Gastrocnemius medialis (tissue), 4 donors: Measurements from ENCODE around the gene ARSH. TPM values are rescaled to one million over a fixed set of nuclear protein-coding genes. Genes with fewer than 3 reads are reported as not detected.

Experiments
- ATAC-seq, 2 donors: fragments of 150-250 bp; one replicate each; pipeline ENCODE4 v1.9.1; 2016
- DNase-seq, 2 donors: peaks; one replicate each; pipeline ENCODE4 v3.0.0-alpha.2; 2019
- H3K27ac ChIP-seq, 4 donors: fragments of 200-600 bp; sonication (generic); 1 replicate in 1 of 4; 2 replicates in 3 of 4; pipeline ENCODE4 v1.5.1; 2016 to 2018; ENCODE audit warnings: mild to moderate bottlenecking in 2 of 4, moderate library complexity in 1 of 4
- H3K27me3 ChIP-seq, 3 donors: fragments of 200-600 bp; sonication (generic) in 2 of 3; 1 replicate in 1 of 3; 2 replicates in 2 of 3; pipeline versions ENCODE4 v1.5.1 to v1.6.0; 2016 to 2019; ENCODE audit warnings: mild to moderate bottlenecking in 1 of 3, moderate library complexity in 1 of 3
- H3K36me3 ChIP-seq, 2 donors: fragments of 200-600 bp; sonication (generic) in 1 of 2; one replicate each; pipeline ENCODE4 v1.5.1; 2017 to 2018
- H3K4me1 ChIP-seq, 2 donors: fragments of 200-600 bp; sonication (generic) in 1 of 2; one replicate each; pipeline ENCODE4 v1.5.1; 2016 to 2017; ENCODE audit warnings: mild to moderate bottlenecking in 2 of 2
- H3K4me3 ChIP-seq, 4 donors: fragments of 200-600 bp; sonication (generic) in 3 of 4; 1 replicate in 1 of 4; 2 replicates in 3 of 4; pipeline ENCODE4 v1.5.1; 2016 to 2019; ENCODE audit warnings: mild to moderate bottlenecking in 2 of 4
- H3K9me3 ChIP-seq, 3 donors: fragments of 200-600 bp; sonication (generic) in 2 of 3; 1 replicate in 1 of 3; 2 replicates in 2 of 3; pipeline ENCODE4 v1.5.1; 2016 to 2019
- POLR2A ChIP-seq, 2 donors: fragments of 450-650 bp; IDR thresholded peaks; one replicate each; pipeline ENCODE4 v1.6.1; 2017; ENCODE audit warnings: antibody characterized with exemption in 2 of 2, mild to moderate bottlenecking in 2 of 2, moderate library complexity in 2 of 2
- in situ Hi-C, 4 donors: fragments of 200-750 bp; cut with MboI; loops; one replicate each; pipeline versions ENCODE4 v1.15.0 to v1.8.0; 2017; ENCODE audit warnings: low sequenced_read_pairs in 4 of 4
- intact Hi-C: fragments of 100-400 bp; cut with DNase I; formaldehyde crosslinking; loops from one replicate; pipeline ENCODE4 v1.15.1; 2023; ENCODE audit warnings: low total_unique reads
- total RNA-seq, 4 donors: library from RNA; depleted of rRNA; stranded (reverse); fragments of >200 nt; gene quantifications; one replicate each; pipeline versions ENCODE4 v1.1.0 to v1.2.3, GENCODE V29; 2016
- TF ChIP-seq, protein P1 (sequence below), 5 experiments: fragments of 450-650 bp in 3 of 5; fragments of 200-600 bp in 2 of 5; sonication (generic) in 2 of 5; IDR thresholded peaks in 4 of 5; conservative IDR thresholded peaks in 1 of 5; 1 replicate in 4 of 5; 2 replicates in 1 of 5; pipeline ENCODE4 v1.5.1; 2016 to 2019; ENCODE audit warnings: antibody characterized with exemption in 5 of 5, mild to moderate bottlenecking in 3 of 5, moderate library complexity in 3 of 5

The ARSH gene
- total RNA-seq, 4 donors from 2014 or later: not detected

DNA sequence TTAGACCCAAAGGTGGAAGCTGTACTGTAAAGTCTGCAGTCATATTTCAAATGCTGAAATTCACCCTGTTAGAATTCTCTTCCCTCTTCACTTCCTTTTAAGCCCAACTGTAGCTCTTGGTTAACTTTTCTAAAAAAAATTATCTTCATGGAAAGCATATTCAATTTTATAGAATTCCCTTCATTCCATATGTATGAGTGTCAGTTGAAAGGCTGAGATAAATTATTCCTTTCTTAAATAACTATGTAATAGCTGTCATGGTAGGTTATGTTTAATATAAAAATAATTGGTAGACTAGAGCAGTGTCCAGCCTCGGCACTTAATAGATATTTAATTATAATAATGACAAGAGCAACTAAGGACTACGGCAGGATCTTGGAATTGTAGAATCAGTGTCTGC, 16.8 kb upstream of the ARSH start:
- Histone ChIP-seq H3K4me1 (no peaks in the 10 kb centered on the region), H3K4me3 (no peak overlapping the region), H3K27ac (no peak overlapping the region), H3K9me3 (peaks cover 0 to 3% (median 0%) of the 10 kb centered on the region in 3 donors), H3K27me3 (no peaks in the 10 kb centered on the region), H3K36me3 (no peaks in the 10 kb centered on the region)
- intact Hi-C loops (no loop called here), in situ Hi-C loops (no loop called here)
- TF ChIP-seq POLR2A (IDR thresholded peaks at IDR 0.05): no peak
- TF ChIP-seq, protein P1, sequence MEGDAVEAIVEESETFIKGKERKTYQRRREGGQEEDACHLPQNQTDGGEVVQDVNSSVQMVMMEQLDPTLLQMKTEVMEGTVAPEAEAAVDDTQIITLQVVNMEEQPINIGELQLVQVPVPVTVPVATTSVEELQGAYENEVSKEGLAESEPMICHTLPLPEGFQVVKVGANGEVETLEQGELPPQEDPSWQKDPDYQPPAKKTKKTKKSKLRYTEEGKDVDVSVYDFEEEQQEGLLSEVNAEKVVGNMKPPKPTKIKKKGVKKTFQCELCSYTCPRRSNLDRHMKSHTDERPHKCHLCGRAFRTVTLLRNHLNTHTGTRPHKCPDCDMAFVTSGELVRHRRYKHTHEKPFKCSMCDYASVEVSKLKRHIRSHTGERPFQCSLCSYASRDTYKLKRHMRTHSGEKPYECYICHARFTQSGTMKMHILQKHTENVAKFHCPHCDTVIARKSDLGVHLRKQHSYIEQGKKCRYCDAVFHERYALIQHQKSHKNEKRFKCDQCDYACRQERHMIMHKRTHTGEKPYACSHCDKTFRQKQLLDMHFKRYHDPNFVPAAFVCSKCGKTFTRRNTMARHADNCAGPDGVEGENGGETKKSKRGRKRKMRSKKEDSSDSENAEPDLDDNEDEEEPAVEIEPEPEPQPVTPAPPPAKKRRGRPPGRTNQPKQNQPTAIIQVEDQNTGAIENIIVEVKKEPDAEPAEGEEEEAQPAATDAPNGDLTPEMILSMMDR (IDR thresholded peaks at IDR 0.05 in 4 of 5, conservative IDR thresholded peaks at IDR 0.05 in 1 of 5): no peak
- no peak for DNase-seq
- no peak for ATAC-seq

GRCh38 chrX:3010532-3010931, 4.2 kb downstream of the ARSH start:
- in situ Hi-C loops (no loop called here), intact Hi-C loops (no loop called here)
- no peak for TF ChIP-seq POLR2A (IDR thresholded peaks at IDR 0.05)
- TF ChIP-seq, protein P1 (IDR thresholded peaks at IDR 0.05 in 4 of 5, conservative IDR thresholded peaks at IDR 0.05 in 1 of 5): no peak
- Histone ChIP-seq H3K27me3 (no peaks in the 10 kb centered on the region), H3K9me3 (no peaks in the 10 kb centered on the region), H3K27ac (no peak overlapping the region), H3K4me1 (no peaks in the 10 kb centered on the region), H3K4me3 (no peak overlapping the region), H3K36me3 (no peaks in the 10 kb centered on the region)
- DNase-seq (no peak), ATAC-seq (no peak)

DNA sequence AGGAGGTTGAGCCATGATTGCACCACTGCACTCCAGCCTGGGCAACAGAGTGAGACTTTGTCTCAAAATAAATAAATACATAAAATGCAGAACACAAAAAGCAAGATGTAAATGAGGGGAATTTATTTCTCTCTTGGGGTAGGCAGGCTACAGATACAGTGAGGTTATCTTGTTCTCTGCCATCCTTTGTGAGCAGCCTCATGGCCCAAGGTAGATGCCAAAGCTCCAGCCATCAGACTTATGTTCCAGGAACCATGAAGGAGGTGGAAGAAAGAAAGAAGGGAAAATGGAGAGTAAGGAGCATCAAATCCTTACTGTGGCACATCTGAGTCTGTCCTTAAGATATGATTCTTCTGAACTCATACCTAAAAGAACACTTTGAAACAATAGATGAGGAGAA, 11.1 kb downstream of the ARSH start:
- Histone ChIP-seq H3K27me3 (no peaks in the 10 kb centered on the region), H3K4me3 (no peak overlapping the region), H3K36me3 (no peaks in the 10 kb centered on the region), H3K9me3 (no peaks in the 10 kb centered on the region), H3K27ac (no peak overlapping the region), H3K4me1 (no peaks in the 10 kb centered on the region)
- in situ Hi-C loops (no loop called here), intact Hi-C loops (no loop called here)
- TF ChIP-seq, protein P1 (IDR thresholded peaks at IDR 0.05 in 4 of 5, conservative IDR thresholded peaks at IDR 0.05 in 1 of 5): no peak
- TF ChIP-seq POLR2A (IDR thresholded peaks at IDR 0.05): no peak
- no peak for ATAC-seq
- no peak for DNase-seq

- no peak for TF ChIP-seq POLR2A (IDR thresholded peaks at IDR 0.05)
- TF ChIP-seq, protein P1 (IDR thresholded peaks at IDR 0.05 in 4 of 5, conservative IDR thresholded peaks at IDR 0.05 in 1 of 5): no peak
These were observed 17.8 kb downstream of the ARSH start for GRCh38 chrX:3024176-3024575.

More at GRCh38 chrX:3024176-3024575, 17.8 kb downstream of the ARSH start:
- H3K36me3 ChIP-seq: no peaks in the 10 kb centered on the region
- no peaks in the 10 kb centered on the region for H3K4me1 ChIP-seq
- intact Hi-C loops (no loop called here), in situ Hi-C loops (no loop called here)
- no peaks in the 10 kb centered on the region for H3K9me3 ChIP-seq
- ATAC-seq (no peak), DNase-seq (no peak)
- H3K27me3 ChIP-seq: no peaks in the 10 kb centered on the region
- H3K4me3 ChIP-seq: no peak overlapping the region
- no peak overlapping the region for H3K27ac ChIP-seq
